DND-41 (cell line): ENCODE data around the gene TMEM109.

Experiments
- CTCF ChIP-seq: IDR thresholded peaks from 2 replicates; pipeline ENCODE4 v1.5.1; 2012; ENCODE audit warnings: borderline replicate concordance, low read length, moderate library complexity, mild to moderate bottlenecking; ENCODE audit not compliant: poor library complexity, severe bottlenecking; ENCODE audit errors: extremely low read depth
- EZH2 ChIP-seq: IDR thresholded peaks from 3 replicates; pipeline ENCODE4 v1.6.1; 2012; ENCODE audit warnings: borderline replicate concordance, low read depth, mild to moderate bottlenecking, moderate library complexity, low read length, inconsistent platforms; ENCODE audit not compliant: severe bottlenecking

GRCh38 chr11:60934124-60934789, 20.3 kb downstream of the TMEM109 start:
- no peak for TF ChIP-seq CTCF
- no peak for TF ChIP-seq EZH2
